Subcutaneous adipose tissue (tissue), 4 donors: Measurements from ENCODE around the gene EGR1. TPM values are rescaled to one million over a fixed set of nuclear protein-coding genes. Genes with fewer than 3 reads are reported as not detected.

ENCODE experiments used
- CTCF ChIP-seq: fragments of 450-650 bp; IDR thresholded peaks from one replicate; pipeline ENCODE4 v1.5.1; 2016; ENCODE audit warnings: low read depth, mild to moderate bottlenecking, control low read depth, antibody characterized with exemption, moderate library complexity
- small RNA-seq: library from RNA; depleted of rRNA; stranded (forward); fragments of <200 nt; gene quantifications from one replicate; pipeline ENCODE3, GENCODE V24; 2016
- total RNA-seq, 4 donors: library from RNA; depleted of rRNA; stranded (reverse); fragments of >200 nt; gene quantifications; one replicate each; pipeline ENCODE4 v1.1.0, GENCODE V29; 2016

The EGR1 gene
- total RNA-seq, 4 donors from 2014 or later, result 2.6 to 21.5 (median 10.4) TPM

- no peak for TF ChIP-seq CTCF
These were observed 39.5 kb downstream of the EGR1 start for GRCh38 chr5:138504799-138505198.

GRCh38 chr5:138506370-138507306 is 41.4 kb downstream of the EGR1 start:
- no peak for TF ChIP-seq CTCF

- no peak for TF ChIP-seq CTCF
These were observed 43.7 kb downstream of the EGR1 start for GRCh38 chr5:138508958-138509357.

- no peak for TF ChIP-seq CTCF
These were observed 48.7 kb downstream of the EGR1 start for GRCh38 chr5:138514021-138514420.

- TF ChIP-seq CTCF, result no peak
These were observed 50.4 kb downstream of the EGR1 start for GRCh38 chr5:138515556-138516245.

GRCh38 chr5:138517437-138517836 is 52.2 kb downstream of the EGR1 start:
- no peak for TF ChIP-seq CTCF

Small RNA genes lying within 50 kb of the gene (small RNA-seq; reads per million reads assigned to genes)
- gene AC113403.1, result not detected

Other genes with a start within 250 kb of the EGR1 start
- under 1 TPM in 1 of 4 donors, not detected in 3; 0.22 TPM for gene GFRA3, start 190.9 kb upstream of the EGR1 start, total RNA-seq
- gene CDC25C, start 133.7 kb upstream of the EGR1 start, total RNA-seq, result under 1 TPM in 2 of 4 donors, not detected in 2; 0.85 to 0.88 TPM
- gene FAM53C, start 127.2 kb upstream of the EGR1 start, total RNA-seq, result 10 to 100 TPM; 17.9 to 21.4 (median 18.5) TPM
- gene KDM3B, start 112.8 kb upstream of the EGR1 start, total RNA-seq, result 10 to 100 TPM; 58.8 to 67.4 (median 62.8) TPM
- 1 to 10 TPM in 3 of 4 donors, under 1 TPM in 1; 0.98 to 5.9 (median 4.7) TPM for gene REEP2, start 26.4 kb upstream of the EGR1 start, total RNA-seq
- gene ETF1, start 77.8 kb downstream of the EGR1 start, total RNA-seq, result 100 to 1,000 TPM in 3 of 4 donors, 10 to 100 TPM in 1; 93.2 to 147 (median 104) TPM
- 100 to 1,000 TPM; 170 to 197 (median 185) TPM for gene HSPA9, start 109.9 kb downstream of the EGR1 start, total RNA-seq